ENCODE results near the gene ITGA3.

DNA sequence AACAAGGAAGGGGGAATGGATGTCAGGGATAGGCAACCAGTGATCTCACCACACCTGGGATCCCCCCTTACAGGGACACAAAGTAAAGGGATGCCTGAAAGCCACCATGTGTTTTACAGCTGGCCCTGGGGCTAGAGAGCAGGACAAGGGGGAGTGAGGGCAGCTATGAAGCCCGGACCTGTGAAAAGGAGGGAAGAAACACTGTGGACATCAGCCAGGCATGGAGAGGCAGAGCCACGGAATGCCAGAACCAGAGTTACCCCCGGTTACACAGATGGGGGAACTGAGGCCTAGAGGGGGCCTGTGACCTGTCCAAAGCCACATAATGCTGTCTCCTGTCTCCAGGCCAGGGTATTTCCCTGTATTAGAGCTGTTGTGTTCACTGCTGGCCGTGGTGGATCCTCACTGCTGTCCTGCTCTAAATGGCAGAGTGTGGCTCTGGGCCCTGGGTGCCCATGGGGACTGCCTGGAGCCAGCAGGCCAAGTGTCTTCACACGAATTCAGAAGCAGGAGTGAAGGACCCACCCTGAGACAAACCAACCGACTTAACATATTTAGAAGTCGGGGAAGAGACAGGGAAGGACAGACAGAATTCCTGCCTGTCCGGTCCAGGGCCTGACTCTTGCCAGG, 29.7 kb upstream of the ITGA3 start:
- TF ChIP-seq, protein P1, sequence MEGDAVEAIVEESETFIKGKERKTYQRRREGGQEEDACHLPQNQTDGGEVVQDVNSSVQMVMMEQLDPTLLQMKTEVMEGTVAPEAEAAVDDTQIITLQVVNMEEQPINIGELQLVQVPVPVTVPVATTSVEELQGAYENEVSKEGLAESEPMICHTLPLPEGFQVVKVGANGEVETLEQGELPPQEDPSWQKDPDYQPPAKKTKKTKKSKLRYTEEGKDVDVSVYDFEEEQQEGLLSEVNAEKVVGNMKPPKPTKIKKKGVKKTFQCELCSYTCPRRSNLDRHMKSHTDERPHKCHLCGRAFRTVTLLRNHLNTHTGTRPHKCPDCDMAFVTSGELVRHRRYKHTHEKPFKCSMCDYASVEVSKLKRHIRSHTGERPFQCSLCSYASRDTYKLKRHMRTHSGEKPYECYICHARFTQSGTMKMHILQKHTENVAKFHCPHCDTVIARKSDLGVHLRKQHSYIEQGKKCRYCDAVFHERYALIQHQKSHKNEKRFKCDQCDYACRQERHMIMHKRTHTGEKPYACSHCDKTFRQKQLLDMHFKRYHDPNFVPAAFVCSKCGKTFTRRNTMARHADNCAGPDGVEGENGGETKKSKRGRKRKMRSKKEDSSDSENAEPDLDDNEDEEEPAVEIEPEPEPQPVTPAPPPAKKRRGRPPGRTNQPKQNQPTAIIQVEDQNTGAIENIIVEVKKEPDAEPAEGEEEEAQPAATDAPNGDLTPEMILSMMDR (IDR thresholded peaks at IDR 0.05): no peak
- no peak for TF ChIP-seq EP300 (IDR thresholded peaks at IDR 0.05)

Measured in upper lobe of left lung (tissue), 4 donors.